GM23338 (cell line): ENCODE results near the gene DOCK2. TPM values are rescaled to one million over a fixed set of nuclear protein-coding genes. Genes with fewer than 3 reads are reported as not detected.

Experiments used
- ATAC-seq: fragments of 200-7000 bp; cut with Tn5 transposase; 3 replicates; pipeline ENCODE4 v1.9.1; 2020
- DNase-seq: peaks from one replicate; pipeline ENCODE4 v3.0.0-alpha.2; 2015; ENCODE audit warnings: low spot score
- H2AFZ ChIP-seq: fragments of 200-600 bp; sonication (generic); 2 replicates; pipeline ENCODE4 v1.8.0; 2016; ENCODE audit warnings: antibody characterized with exemption, mild to moderate bottlenecking, moderate library complexity
- H3F3A ChIP-seq: fragments of 200-600 bp; sonication (generic); replicated peaks from 2 replicates; pipeline ENCODE4 v1.8.0; 2017; ENCODE audit warnings: antibody characterized with exemption, mixed run types, low read depth
- H3K27ac ChIP-seq: fragments of 200-600 bp; sonication (generic); 2 replicates; pipeline ENCODE4 v1.6.1; 2016; ENCODE audit warnings: low read depth
- H3K27me3 ChIP-seq: fragments of 200-600 bp; sonication (generic); 2 replicates; pipeline ENCODE4 v1.8.0; 2016; ENCODE audit warnings: mild to moderate bottlenecking, mixed run types, moderate library complexity; ENCODE audit not compliant: insufficient read depth
- H3K36me3 ChIP-seq: fragments of 200-600 bp; sonication (generic); 2 replicates; pipeline ENCODE4 v1.8.0; 2016; ENCODE audit warnings: mild to moderate bottlenecking; ENCODE audit not compliant: insufficient read depth
- H3K4me1 ChIP-seq: fragments of 200-600 bp; sonication (generic); 2 replicates; pipeline ENCODE4 v1.8.0; 2016; ENCODE audit warnings: mild to moderate bottlenecking, moderate library complexity; ENCODE audit not compliant: insufficient read depth
- H3K4me2 ChIP-seq: fragments of 200-600 bp; sonication (generic); 2 replicates; pipeline ENCODE4 v1.7.1; 2017; ENCODE audit warnings: mixed run types
- H3K4me3 ChIP-seq: fragments of 200-600 bp; sonication (generic); 2 replicates; pipeline ENCODE4 v1.6.1; 2016; ENCODE audit warnings: mixed run types
- H3K79me2 ChIP-seq: fragments of 200-600 bp; sonication (generic); replicated peaks from 2 replicates; pipeline ENCODE4 v1.8.0; 2017; ENCODE audit warnings: mild to moderate bottlenecking; ENCODE audit not compliant: insufficient read depth
- H3K9me2 ChIP-seq: fragments of 200-600 bp; sonication (generic); 2 replicates; pipeline ENCODE4 v1.8.0; 2017; ENCODE audit not compliant: insufficient read depth
- H4K20me1 ChIP-seq: fragments of 200-600 bp; sonication (generic); replicated peaks from 2 replicates; pipeline ENCODE4 v1.8.0; 2017; ENCODE audit warnings: mild to moderate bottlenecking; ENCODE audit not compliant: insufficient read depth
- H3K27ac Mint-ChIP-seq: 2 replicates; pipeline ENCODE4 v1.8.0; 2020; ENCODE audit warnings: inconsistent platforms, mild to moderate bottlenecking, moderate library complexity, mixed read lengths
- H3K27me3 Mint-ChIP-seq: 3 replicates; pipeline ENCODE4 v1.8.0; 2022; ENCODE audit warnings: low read depth, mild to moderate bottlenecking, moderate library complexity, mixed read lengths, inconsistent platforms; ENCODE audit not compliant: insufficient read depth, poor library complexity
- H3K36me3 Mint-ChIP-seq: 3 replicates; pipeline ENCODE4 v1.8.0; 2021; ENCODE audit warnings: low read depth, mild to moderate bottlenecking, inconsistent platforms, moderate library complexity, mixed read lengths
- H3K4me1 Mint-ChIP-seq: 3 replicates; pipeline ENCODE4 v1.8.0; 2020; ENCODE audit warnings: mild to moderate bottlenecking, inconsistent platforms, mixed read lengths
- H3K4me3 Mint-ChIP-seq: 3 replicates; pipeline ENCODE4 v1.8.0; 2021; ENCODE audit warnings: moderate library complexity, mild to moderate bottlenecking, inconsistent platforms, mixed read lengths
- H3K9me3 Mint-ChIP-seq: 3 replicates; pipeline ENCODE4 v1.8.0; 2020; ENCODE audit warnings: moderate library complexity, mild to moderate bottlenecking, inconsistent platforms, mixed read lengths
- CREB1 ChIP-seq: fragments of 250-450 bp; sonication (Bioruptor Pico); IDR thresholded peaks from 2 replicates; pipeline ENCODE4 v1.5.0; 2020; ENCODE audit warnings: low read depth, mild to moderate bottlenecking, moderate library complexity
- ETS1 ChIP-seq: IDR thresholded peaks from 2 replicates; pipeline ENCODE4 v1.6.1; 2016; ENCODE audit warnings: antibody characterized with exemption
- EZH2 ChIP-seq: fragments of 200-600 bp; sonication (generic); IDR thresholded peaks from one replicate; pipeline ENCODE4 v1.8.0; 2017; ENCODE audit warnings: antibody characterized with exemption, mild to moderate bottlenecking, low read depth; ENCODE audit not compliant: unreplicated experiment
- JUNB ChIP-seq: IDR thresholded peaks from one replicate; pipeline ENCODE4 v1.6.1; 2016; ENCODE audit warnings: antibody characterized with exemption; ENCODE audit not compliant: unreplicated experiment
- NANOG ChIP-seq: IDR thresholded peaks from 2 replicates; pipeline ENCODE4 v1.6.1; 2016; ENCODE audit warnings: antibody characterized with exemption, borderline replicate concordance
- POLR2AphosphoS5 ChIP-seq: IDR thresholded peaks from 2 replicates; pipeline ENCODE4 v1.6.1; 2016; ENCODE audit warnings: antibody characterized with exemption, low read depth
- REST ChIP-seq: IDR thresholded peaks from one replicate; pipeline ENCODE4 v1.6.1; 2018; ENCODE audit warnings: antibody characterized with exemption; ENCODE audit not compliant: unreplicated experiment
- STAT1 ChIP-seq: IDR thresholded peaks from one replicate; pipeline ENCODE4 v1.6.1; 2016; ENCODE audit warnings: antibody characterized with exemption; ENCODE audit not compliant: unreplicated experiment
- ZNF114 ChIP-seq: fragments of 250-450 bp; sonication (Bioruptor Pico); IDR thresholded peaks from 2 replicates; pipeline ENCODE4 v1.5.0; 2020; ENCODE audit warnings: mild to moderate bottlenecking, moderate library complexity
- polyA plus RNA-seq: library from polyadenylated mRNA; unstranded; fragments of >200 nt; fragmentation: Nextera tagmentation; extraction: Ambion mirVana; gene quantifications from 2 replicates; pipeline ENCODE4 v1.2.1, GENCODE V29; 2016
- total RNA-seq: library from RNA; depleted of rRNA; stranded (reverse); fragments of >200 nt; shearing (Covaris generic); gene quantifications from 2 replicates; pipeline ENCODE4 v1.2.3, GENCODE V29; 2014
- TF ChIP-seq, protein P1 (sequence below): fragments of 250-450 bp; sonication (Bioruptor Pico); IDR thresholded peaks from 2 replicates; pipeline ENCODE4 v1.5.0; 2020; ENCODE audit warnings: mild to moderate bottlenecking, moderate library complexity

Gene DOCK2
- total and polyA plus RNA-seq, 2 experiments from 2014 or later = 3.7 to 9.4 TPM

DNA sequence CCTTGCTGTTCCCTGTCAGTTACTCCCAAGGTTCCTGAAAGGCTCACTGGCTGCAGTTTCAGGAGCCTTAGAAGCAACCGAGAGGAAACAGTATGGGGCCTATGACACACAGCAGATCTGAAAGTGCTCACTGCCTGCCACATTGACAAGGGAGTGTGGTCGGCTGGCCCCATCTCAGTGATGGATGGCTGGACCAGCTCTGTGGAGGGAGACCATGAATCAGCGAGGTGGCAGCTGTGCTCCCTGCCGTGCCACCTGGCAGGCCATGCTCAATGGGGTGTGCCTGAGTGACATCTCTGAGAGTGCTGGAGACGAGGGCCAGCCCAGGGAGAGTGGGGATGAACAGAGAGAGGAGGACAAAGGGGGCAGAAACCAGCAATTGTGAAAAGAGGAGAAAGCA, 49.1 kb downstream of the DOCK2 start (continued):
- no peak for TF ChIP-seq ETS1
- no peak for TF ChIP-seq JUNB
- TF ChIP-seq ZNF114 (CRISPR knock-in tag) = no peak
- TF ChIP-seq NANOG = no peak
- TF ChIP-seq POLR2AphosphoS5 = no peak

DNA sequence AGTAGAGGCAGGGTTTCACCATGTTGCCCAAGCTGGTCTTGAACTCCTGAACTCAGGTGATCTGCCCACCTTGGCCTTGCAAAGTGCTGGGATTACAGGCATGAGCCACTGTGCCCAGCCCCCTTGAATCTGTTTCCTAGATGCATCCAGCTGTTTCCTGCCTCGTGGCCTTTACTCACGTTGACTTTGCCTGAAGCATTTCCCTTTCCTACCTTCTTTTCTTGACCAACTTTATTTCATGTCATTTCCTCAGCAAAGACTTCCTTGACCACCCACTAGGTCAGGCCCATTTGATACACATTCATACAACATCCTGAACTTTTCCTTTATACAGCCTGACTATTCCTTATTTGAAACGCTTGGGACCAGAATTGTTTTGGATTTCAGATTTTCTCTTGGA, 51.0 kb downstream of the DOCK2 start:
- ATAC-seq (no peak), DNase-seq (no peak)
- no peaks in the 10 kb centered on the region for H3K36me3 Mint-ChIP-seq
- no peak overlapping the region for H3K27ac Mint-ChIP-seq
- Histone ChIP-seq H3K9me2 (no peaks in the 10 kb centered on the region), H3K27me3 (no peaks in the 10 kb centered on the region), H3K4me3 (no peak overlapping the region), H3K4me1 (no peaks in the 10 kb centered on the region), H4K20me1 (no peaks in the 10 kb centered on the region), H3K27ac (no peak overlapping the region), H3K36me3 (no peaks in the 10 kb centered on the region), H3F3A (no peaks in the 10 kb centered on the region), H3K79me2 (no peaks in the 10 kb centered on the region), H3K4me2 (no peak overlapping the region), H2AFZ (no peak overlapping the region)
- no peaks in the 10 kb centered on the region for H3K27me3 Mint-ChIP-seq
- H3K9me3 Mint-ChIP-seq = no peaks in the 10 kb centered on the region
- peaks cover 3% of the 10 kb centered on the region; the same call in 1 of the 3 replicates for H3K4me1 Mint-ChIP-seq
- H3K4me3 Mint-ChIP-seq = no peak overlapping the region
- TF ChIP-seq ETS1 (no peak), REST (no peak), EZH2 (no peak), STAT1 (no peak), ZNF114 (CRISPR knock-in tag) (no peak), CREB1 (CRISPR knock-in tag) (no peak), JUNB (no peak)
- TF ChIP-seq, protein P1, sequence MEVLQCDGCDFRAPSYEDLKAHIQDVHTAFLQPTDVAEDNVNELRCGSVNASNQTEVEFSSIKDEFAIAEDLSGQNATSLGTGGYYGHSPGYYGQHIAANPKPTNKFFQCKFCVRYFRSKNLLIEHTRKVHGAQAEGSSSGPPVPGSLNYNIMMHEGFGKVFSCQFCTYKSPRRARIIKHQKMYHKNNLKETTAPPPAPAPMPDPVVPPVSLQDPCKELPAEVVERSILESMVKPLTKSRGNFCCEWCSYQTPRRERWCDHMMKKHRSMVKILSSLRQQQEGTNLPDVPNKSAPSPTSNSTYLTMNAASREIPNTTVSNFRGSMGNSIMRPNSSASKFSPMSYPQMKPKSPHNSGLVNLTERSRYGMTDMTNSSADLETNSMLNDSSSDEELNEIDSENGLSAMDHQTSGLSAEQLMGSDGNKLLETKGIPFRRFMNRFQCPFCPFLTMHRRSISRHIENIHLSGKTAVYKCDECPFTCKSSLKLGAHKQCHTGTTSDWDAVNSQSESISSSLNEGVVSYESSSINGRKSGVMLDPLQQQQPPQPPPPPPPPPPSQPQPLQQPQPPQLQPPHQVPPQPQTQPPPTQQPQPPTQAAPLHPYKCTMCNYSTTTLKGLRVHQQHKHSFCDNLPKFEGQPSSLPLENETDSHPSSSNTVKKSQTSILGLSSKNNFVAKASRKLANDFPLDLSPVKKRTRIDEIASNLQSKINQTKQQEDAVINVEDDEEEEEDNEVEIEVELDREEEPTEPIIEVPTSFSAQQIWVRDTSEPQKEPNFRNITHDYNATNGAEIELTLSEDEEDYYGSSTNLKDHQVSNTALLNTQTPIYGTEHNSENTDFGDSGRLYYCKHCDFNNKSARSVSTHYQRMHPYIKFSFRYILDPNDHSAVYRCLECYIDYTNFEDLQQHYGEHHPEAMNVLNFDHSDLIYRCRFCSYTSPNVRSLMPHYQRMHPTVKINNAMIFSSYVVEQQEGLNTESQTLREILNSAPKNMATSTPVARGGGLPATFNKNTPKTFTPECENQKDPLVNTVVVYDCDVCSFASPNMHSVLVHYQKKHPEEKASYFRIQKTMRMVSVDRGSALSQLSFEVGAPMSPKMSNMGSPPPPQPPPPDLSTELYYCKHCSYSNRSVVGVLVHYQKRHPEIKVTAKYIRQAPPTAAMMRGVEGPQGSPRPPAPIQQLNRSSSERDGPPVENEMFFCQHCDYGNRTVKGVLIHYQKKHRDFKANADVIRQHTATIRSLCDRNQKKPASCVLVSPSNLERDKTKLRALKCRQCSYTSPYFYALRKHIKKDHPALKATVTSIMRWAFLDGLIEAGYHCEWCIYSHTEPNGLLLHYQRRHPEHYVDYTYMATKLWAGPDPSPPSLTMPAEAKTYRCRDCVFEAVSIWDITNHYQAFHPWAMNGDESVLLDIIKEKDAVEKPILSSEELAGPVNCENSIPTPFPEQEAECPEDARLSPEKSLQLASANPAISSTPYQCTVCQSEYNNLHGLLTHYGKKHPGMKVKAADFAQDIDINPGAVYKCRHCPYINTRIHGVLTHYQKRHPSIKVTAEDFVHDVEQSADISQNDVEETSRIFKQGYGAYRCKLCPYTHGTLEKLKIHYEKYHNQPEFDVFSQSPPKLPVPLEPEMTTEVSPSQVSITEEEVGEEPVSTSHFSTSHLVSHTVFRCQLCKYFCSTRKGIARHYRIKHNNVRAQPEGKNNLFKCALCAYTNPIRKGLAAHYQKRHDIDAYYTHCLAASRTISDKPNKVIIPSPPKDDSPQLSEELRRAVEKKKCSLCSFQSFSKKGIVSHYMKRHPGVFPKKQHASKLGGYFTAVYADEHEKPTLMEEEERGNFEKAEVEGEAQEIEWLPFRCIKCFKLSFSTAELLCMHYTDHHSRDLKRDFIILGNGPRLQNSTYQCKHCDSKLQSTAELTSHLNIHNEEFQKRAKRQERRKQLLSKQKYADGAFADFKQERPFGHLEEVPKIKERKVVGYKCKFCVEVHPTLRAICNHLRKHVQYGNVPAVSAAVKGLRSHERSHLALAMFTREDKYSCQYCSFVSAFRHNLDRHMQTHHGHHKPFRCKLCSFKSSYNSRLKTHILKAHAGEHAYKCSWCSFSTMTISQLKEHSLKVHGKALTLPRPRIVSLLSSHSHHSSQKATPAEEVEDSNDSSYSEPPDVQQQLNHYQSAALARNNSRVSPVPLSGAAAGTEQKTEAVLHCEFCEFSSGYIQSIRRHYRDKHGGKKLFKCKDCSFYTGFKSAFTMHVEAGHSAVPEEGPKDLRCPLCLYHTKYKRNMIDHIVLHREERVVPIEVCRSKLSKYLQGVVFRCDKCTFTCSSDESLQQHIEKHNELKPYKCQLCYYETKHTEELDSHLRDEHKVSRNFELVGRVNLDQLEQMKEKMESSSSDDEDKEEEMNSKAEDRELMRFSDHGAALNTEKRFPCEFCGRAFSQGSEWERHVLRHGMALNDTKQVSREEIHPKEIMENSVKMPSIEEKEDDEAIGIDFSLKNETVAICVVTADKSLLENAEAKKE (CRISPR knock-in tag) = no peak
